SU-DHL-6 (cell line): ENCODE results near the gene C3orf80.

Source experiments
- CTCF ChIP-seq: fragments of 200-600 bp; sonication (generic); IDR thresholded peaks from one replicate; pipeline ENCODE4 v1.5.1; 2017; ENCODE audit warnings: antibody characterized with exemption, mild to moderate bottlenecking, low read length, moderate library complexity; ENCODE audit not compliant: insufficient read depth, poor library complexity, severe bottlenecking
- EZH2phosphoT487 ChIP-seq: fragments of 200-600 bp; sonication (generic), shearing (Covaris generic); conservative IDR thresholded peaks from 2 replicates; pipeline ENCODE4 v1.6.1; 2018; ENCODE audit warnings: mild to moderate bottlenecking, antibody characterized with exemption, low read length, moderate library complexity, mixed read lengths

GRCh38 chr3:160224256-160224655, 966 bp upstream of the C3orf80 start:
- no peak for TF ChIP-seq CTCF
- TF ChIP-seq EZH2phosphoT487 = no peak
